ENCODE measurements around the gene HNRNPC.

DNA sequence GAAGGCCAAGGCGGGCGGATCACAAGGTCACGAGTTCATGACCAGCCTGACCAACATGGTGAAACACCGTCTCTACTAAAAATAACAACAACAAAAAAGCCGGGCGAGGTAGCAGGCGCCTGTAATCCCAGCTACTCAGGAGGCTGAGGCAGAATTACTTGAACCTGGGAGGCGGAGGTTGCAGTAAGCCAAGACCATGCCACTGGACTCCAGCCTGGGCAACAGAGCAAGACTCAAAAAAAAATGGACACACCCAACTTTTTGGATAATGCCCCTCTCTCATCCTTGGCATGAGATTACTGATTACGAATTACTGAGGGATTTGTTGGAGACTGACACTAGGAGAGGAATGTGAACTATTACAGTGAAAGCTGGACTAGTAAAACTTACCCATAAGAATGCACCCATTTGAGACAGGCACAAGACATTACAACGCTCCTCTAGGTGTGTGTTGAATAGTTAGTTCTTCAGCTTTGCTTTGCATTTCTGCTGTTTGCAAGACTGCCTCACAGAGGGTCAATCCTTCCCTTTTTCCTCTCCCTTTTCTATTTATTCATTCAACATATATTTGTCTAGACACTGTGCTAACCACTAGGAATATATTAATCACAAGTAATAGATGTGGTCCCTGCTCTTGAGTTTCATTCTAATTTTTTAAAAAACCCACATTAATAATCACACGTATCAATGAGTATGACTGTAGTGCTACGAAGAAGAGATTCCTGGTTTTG, 67.3 kb downstream of the HNRNPC start:
- TF ChIP-seq CTCF (IDR thresholded peaks at IDR 0.05 in 2 of 3, conservative IDR thresholded peaks at IDR 0.05 in 1 of 3; ENCODE audit: borderline replicate concordance in 1 of 3, insufficient read depth in 1 of 3, low read depth in 2 of 3, low read length in 2 of 3) (no peak), SIN3A (IDR thresholded peaks at IDR 0.05; ENCODE audit: low read depth) (no peak), POLR2A (IDR thresholded peaks at IDR 0.05; ENCODE audit: borderline replicate concordance, extremely low read depth, insufficient read depth, insufficient read length) (no peak)
- TF ChIP-seq, protein P1, sequence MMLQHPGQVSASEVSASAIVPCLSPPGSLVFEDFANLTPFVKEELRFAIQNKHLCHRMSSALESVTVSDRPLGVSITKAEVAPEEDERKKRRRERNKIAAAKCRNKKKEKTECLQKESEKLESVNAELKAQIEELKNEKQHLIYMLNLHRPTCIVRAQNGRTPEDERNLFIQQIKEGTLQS (IDR thresholded peaks at IDR 0.05): no peak

Measured in HCT116 (cell line).